ENCODE results near the gene TMEM272.

Gene TMEM272, protein sequence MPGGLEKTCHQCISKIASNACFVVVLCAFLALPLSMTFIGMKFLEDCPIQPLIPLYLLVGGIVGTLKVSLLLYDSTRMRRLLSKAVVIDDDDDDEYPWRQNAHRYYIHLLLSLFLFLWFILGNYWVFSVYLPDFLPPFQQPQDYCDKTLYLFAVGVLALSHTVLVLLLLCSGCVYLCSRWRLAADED

DNA sequence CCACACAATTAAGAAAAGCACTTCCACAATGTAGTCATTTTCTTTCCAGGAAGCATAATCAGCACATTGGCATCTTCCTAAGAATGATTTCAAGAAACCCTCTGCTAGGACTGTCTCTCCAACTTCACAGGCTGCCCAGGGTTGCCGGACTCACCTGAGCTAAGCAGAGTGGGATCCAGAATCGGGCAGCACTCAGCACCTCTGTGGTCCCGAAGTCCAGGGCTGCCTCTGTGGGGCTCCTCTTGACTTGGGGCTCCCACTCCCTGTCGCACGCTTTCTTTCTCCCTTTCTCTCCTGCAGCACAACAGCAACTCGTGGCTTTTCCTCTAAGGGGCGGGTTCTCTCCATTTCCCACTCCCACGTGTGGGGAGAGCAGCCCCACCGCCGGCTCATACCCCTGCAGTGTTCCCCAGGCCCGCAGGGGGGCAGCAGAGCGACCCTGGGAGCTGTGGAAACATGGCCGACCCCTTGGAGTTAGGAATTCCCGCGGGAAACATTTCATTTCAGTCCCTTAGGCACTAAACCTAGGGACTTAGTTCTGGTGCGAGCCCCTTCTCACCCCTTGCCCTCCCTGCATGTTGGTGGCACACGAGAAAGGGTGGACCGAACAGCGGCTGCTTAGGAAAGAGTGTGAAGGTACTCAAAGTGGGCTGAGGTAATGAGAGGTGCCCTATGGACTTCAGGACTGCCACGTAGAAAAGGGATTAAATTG is at the start of gene TMEM272:
TSS of gene TMEM272 (minus strand) at position 316 of the 712 bp plus-strand sequence. CDS start 6,647 bp downstream, outside the sequence.
- peak in 3 of 4 experiments; percentile 22 to 45 (median 22) for DNase-seq

DNA sequence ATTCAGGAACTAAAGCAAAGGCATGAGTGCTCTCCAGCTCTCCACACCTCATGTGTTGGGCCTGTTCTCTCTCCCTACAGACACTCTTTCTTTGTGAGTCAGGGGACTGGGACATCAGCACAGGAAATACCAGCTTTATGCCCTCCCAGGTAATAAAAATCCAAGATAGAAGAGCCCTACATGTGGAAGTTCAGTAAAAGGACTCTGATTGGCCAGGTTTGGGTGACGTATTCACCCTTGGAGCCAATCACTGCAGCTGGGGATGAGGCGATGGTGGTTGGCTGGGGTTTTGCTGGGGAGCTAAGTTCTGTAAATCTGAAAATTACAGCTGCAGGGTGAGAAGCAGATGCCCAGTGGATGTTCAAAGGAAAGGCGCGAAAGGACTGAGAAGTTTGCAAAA is 49.3 kb upstream of the TMEM272 start:
- DNase-seq: no peak

DNA sequence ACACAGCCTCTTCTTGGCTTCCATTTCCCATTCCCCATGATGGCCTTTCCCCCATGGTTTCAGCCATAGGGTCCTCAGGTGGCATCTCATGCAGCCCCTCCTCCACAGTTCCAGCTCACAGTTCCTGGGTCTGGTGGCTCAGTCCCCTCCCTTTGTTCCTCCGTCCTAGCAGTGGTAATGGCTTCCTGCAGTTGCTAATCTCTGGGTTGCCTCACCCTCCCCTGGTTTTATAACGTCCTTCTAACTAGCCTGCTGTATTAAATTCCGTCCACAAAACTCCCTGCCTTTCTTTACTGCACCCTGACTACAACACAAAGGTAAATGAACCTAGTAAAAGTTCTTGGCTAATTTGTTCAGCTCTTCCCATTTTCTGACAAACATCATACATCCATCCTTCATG is 47.7 kb upstream of the TMEM272 start:
- no peak for DNase-seq

DNA sequence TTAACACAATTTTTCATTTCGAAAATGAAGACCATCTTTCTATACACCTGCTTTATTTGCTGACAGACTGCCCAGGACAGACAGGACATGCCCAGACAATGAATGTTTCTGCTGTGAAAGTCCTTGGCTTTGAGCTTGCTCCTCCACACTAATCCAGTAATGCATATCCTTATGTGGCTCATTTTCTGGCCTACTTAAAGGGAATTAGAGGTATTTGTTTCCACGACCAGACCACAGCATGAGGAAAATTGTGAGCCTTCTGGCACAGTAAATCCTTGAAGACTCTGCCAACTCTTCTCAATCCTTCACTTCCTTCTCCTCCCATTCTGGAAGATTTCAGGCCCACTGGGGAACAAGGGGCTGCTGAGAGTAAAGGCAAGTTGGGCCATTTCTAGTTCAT is 42.5 kb upstream of the TMEM272 start:
- DNase-seq: no peak

GRCh38 chr13:51885651-51886050 is 40.7 kb upstream of the TMEM272 start:
- DNase-seq: no peak

DNA sequence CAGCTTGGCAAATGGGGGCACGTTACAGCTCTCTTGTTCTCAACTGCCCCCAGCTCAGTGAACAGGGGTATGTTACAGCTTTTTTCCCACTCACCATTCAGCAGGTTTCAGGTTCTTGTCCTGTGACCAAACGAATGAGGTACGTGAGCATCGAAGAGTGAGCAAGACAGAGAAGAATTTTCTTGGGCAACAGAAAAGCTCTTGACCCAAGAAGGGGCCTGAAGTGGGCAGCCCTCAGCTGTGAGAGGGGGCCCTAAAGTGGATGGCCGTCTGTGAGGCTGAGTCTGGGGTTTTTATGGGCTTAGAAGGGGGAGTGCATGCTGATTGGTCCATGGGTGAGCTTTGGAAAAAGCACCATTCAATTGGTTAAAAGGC is 38.2 kb upstream of the TMEM272 start:
- DNase-seq: no peak

- DNase-seq: no peak
Observed at GRCh38 chr13:51882570-51883225, 37.7 kb upstream of the TMEM272 start.

GRCh38 chr13:51881296-51881695 is 36.3 kb upstream of the TMEM272 start:
- DNase-seq: no peak

GRCh38 chr13:51879133-51879532 is 34.2 kb upstream of the TMEM272 start:
- DNase-seq: no peak

DNA sequence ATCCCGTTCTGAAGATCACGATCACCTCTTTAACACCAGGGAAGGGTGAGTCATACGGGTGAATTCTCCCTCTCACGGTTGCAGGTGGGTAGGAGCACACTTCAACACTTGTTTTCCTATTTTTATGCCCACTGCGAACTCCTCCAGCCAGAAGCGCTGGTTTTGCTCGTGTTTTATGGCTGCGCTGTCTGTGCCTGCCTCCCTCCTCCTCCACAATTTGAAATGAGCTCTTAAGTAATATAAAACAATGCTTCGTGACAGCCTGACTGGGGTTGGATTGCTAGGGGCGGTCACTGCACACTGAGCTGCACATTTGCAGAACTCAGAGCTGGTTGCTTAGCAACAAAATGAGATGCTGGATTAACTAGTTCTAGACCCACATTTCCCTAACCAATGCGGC is 29.7 kb upstream of the TMEM272 start:
- no peak for DNase-seq

DNA sequence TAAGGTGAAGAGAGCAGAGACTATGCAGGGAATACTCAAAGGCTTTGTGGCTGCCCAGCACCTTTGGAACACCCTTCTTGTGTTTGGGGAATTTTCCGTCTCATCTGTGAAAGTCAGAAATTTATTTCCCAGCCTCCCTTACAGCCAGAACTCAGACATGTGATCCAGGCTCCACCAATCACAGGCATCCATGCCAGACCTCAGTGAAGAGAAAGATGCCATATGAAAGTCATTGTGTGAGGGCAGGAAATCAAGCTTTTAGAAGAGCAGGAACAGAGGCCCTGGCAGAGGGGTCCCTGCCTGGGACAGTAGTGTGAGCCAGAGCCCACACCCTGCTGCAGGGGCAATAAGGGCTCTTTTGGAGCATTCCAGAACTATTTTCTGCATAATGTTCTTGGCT is 28.9 kb upstream of the TMEM272 start:
- no peak for DNase-seq

DNA sequence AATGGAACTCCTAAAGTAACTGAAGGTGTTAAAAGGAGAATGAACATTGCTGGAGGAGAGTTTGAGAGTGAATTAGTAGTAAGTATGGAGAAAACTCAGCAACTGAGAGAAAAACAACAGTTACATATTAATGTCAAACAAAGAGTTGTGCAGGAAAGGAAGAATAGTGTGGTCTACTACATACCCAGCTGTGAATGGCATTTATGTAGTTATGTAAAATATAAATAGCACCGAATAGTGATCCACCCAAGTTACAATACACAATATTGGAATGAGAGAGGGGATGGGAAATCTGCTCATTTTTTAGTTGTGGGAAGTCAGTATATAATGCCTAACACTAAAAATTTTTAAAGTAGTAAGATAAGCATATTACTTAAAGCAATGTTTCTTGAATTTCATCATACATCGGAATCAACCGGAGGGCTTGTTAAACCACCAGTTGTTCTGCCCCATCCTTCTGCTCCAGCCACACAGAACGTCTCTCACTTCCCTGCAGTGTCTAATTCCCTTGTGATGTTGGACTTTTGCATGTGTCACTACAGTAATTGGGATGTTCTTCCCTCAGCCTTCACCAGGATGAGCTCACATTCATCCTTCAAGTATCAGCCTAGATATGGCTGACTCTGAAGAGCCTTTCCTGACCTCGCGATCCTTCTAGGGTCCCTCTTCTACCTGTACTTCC is 28.3 kb upstream of the TMEM272 start:
- no peak for DNase-seq

DNA sequence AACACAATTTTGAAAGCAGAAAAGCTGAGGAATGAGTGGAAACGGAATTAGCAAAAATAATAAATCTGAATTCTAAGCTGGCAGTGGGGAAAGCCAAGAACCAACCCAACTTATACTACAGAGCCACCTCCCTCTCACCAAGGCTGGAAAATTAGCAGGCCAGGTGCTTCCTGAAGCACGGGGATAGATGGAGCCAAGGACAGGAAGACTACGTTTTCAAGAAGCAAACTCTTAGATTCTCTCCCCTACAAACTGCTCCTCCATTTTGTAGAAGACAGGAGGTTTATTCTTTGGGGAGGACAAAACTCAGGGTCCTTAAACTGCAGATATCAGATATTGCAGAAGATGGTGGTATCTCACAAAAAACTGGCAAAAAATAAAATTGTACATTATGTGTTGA is 25.6 kb upstream of the TMEM272 start:
- DNase-seq: no peak

DNA sequence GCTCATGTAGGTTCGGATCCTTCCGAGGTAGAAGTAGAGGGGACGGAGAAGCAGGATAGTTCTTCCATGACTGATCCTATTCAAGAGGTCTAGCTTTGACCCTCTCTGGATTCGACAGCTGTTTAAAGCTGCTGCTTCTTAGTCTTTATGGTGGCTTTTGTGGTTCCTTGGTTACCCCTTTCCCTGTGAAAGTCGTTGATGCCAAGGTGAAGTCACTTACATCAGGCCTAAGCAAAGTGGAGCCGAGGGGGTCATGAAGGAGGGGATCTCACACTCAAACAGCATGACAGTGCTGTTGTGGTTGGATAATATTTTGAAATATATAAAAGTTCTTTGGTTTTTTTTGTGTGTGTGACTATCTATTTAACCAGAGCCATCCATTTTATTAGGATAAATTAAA is 24.9 kb upstream of the TMEM272 start:
- DNase-seq: no peak

DNA sequence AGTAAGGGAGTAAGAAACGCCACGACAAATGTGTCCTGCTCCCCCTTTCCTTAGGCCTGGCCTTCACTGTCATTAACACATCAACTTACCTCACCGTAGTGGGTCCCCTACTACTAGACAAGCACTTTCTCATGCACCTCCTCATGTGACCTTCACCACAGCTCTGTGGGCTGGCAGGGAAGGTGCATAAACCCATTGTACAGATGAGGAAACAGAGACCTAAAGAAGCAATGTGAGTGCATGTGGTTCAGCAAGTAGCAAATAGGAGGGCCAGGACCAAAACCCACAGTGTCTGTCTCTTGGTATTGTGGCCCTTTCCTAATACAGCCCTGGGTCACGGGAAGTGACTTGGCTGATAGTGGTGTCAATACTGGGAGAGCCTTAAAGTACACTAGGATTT is 22.1 kb upstream of the TMEM272 start:
- DNase-seq: no peak

DNA sequence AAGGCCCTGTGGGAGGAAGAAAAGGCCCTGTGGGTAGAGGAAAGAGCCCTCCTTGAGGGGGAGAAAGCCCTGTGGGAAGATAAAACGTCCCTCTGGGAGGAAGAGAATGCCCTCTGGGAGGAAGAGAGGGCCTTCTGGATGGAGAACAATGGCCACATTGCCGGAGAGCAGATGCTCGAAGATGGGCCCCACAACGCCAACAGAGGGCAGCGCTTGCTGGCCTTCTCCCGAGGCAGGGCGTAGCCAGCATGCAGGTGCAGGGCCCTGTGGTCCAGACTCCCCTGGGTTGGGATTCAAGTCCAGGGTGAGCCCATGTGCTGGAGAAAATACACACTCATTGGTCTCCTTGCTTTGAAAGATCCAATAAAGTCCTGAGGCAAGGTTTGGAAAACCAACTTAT is 20.9 kb upstream of the TMEM272 start:
- DNase-seq: no peak

DNA sequence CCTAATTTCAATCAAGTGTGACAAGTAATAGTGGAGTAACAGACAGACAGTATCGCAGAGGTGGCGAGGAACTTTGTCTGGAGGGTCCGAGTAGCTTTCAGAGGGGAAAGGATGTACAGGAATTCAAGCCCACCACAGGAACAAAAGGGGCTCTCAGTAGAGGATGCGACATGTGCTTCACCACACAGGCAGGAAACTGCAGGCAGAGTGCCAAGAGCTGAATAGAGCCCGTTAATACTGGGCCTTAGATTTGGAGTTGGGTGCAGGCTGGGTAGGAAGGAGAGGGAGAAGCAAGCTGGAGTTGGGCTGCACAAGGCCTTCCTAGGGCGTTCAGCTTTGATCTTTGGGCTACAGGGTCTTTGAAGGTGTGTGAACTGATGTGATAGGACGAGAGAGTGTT is 18.0 kb upstream of the TMEM272 start:
- DNase-seq: no peak

DNA sequence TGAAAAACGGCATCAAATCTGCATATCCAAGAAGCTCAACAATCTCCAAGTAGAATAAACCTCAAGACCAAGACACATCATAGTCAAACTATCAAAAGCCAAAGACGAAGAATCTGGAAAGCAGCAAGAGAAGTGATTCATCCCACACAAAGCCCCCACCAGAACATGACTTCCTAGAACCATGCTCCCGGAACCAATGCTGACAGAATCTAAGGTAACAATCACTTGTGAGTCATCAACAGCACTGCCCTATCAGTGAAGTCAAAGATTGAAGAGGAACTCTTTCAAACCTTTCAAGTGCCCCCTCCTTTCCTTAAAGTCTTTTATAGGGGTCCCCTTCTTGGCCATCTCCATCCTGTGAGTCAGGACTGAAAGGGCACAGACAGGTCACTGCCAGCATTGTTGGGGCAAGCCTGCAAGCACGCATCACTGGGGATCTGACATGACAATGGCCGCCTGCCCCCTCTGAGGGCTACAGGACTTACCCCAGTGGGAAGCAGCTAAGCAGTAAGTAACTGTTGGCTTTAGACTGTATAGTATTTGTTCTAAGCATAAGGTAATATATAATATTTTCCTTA is 16.8 kb upstream of the TMEM272 start, which contains the start of gene CCDC70:
TSS of gene CCDC70 (plus strand) at position 247 of the 578 bp plus-strand sequence. CDS start 3,443 bp downstream, outside the sequence.
- no peak for DNase-seq

DNA sequence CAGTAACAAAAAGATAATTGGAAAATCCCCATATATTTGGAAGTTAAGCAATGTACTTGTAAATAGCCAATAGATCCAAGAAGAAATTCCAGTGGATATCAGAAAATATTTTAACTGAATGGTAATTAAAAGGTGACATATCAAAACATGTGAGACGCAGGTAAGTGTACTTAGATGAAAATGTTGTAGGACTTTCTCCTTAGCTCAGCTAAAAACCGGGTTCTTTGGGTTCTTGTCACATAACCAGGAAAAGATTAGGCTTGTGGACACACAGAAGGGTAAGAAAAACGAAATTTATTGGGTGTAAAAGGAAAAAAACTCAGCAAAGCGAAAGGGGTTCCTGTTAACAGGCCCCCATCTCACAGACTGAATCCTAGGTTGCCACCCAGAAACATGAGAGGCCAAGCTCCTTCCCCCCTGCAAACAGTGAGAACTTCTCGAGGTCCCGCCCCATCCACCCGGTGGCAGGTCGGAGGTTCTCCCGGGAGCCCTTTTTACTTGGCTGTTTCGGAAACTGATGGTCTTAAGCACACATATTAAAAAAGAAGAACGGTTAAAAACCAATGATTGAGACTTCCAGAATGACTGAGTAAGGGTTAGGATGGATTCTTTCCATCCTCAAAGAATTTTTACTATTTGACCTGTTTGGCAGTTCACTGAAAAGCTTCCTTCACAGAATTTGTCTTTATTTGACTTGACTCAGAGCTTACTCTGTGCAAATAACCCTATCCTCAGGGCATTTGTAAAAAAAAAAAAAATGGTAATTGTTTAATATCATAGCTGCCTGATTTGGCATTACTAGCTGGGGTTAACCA is 13.7 kb upstream of the TMEM272 start:
- DNase-seq: no peak

DNA sequence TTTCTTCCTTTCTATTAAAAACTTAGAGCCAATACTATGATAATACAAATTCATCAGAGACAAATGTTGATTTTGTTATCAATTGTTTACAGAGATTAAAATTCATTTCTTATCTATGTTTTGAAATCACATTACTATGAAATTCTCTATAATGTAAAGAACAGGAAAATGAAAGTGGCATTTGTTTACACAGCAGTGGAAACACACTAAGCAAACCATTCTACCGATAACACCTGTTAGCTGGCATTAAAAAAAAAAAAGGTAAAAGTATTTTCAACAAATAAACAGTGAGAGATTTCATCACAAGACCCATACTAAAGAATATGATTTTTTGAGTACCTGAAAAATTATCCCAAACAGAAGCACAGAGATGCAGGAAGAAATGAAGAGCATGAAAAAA is 12.0 kb upstream of the TMEM272 start:
- DNase-seq: no peak

- no peak for DNase-seq
Observed at GRCh38 chr13:51856027-51856736, 11.2 kb upstream of the TMEM272 start.

Measured in activated CD4-positive, CD25-positive, alpha-beta regulatory T cell (primary cell).